ENCODE results near the gene CEACAM6.

- TF ChIP-seq POLR2A (IDR thresholded peaks at IDR 0.05) (no peak), CTCF (IDR thresholded peaks at IDR 0.05) (no peak)
Observed at GRCh38 chr19:41767115-41767514, 11.8 kb downstream of the CEACAM6 start.
